ENCODE data around the gene ELAC2. TPM values are rescaled to one million over a fixed set of nuclear protein-coding genes. Genes with fewer than 3 reads are reported as not detected.

Gene ELAC2
- total and polyA plus RNA-seq, 5 donors: 28.2 to 52.0 (median 48.3) TPM

- H3K9me3 ChIP-seq (ENCODE audit: control insufficient read depth, low read length): no peaks in the 10 kb centered on the region
- intact Hi-C loops (cut with DNase I): loop anchor here in 3 of 4 donors (5.0 to 10.0 kb wide), 4 partner anchors 73 to 826 kb away; no protein-coding TSS in a partner anchor
- no peak overlapping the region for H3K27ac ChIP-seq (ENCODE audit: low read length)
- ATAC-seq: no peak
- no peaks in the 10 kb centered on the region for H3K4me1 ChIP-seq (ENCODE audit: control insufficient read depth, insufficient read depth, low read length)
- no peaks in the 10 kb centered on the region for H3K27me3 ChIP-seq (ENCODE audit: control insufficient read depth, insufficient read depth)
- no peak for DNase-seq
- WGBS: 65% methylated on average over 8 of the region's 8 CpGs
- no peak overlapping the region for H3K4me3 ChIP-seq (ENCODE audit: low read length)
Observed at GRCh38 chr17:13000561-13000960, 17.3 kb downstream of the ELAC2 start.

DNA sequence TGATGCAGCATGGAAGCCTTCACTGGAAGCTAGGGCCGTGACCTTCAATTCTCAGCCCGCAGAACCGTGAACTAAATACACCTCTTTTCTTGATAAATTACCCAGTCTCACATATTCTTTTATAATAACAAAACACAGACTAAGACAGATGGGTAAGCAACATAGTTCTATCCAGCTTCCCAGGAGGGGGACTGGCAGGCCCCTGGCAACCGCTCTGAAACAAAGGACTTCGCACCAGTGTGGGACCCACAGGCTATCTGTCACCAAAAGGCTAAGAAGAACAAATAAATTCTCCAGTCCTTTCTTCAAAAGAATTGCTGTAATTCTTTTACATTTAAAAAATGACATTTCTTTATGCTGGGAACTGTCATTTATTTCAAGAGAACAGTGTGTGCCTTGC is 19.0 kb downstream of the ELAC2 start:
- no peak for ATAC-seq
- Histone ChIP-seq H3K9me3 (ENCODE audit: control insufficient read depth, low read length) (no peaks in the 10 kb centered on the region), H3K4me1 (ENCODE audit: control insufficient read depth, insufficient read depth, low read length) (no peaks in the 10 kb centered on the region), H3K27ac (ENCODE audit: low read length) (no peak overlapping the region), H3K27me3 (ENCODE audit: control insufficient read depth, insufficient read depth) (no peaks in the 10 kb centered on the region), H3K4me3 (ENCODE audit: low read length) (no peak overlapping the region)
- WGBS: 94% methylated on average over 5 of the region's 5 CpGs
- no peak for DNase-seq
- intact Hi-C loops (cut with DNase I): loop anchor here in 1 of 4 donors (10.0 kb wide), 1 partner anchor 454 kb away; no protein-coding TSS in a partner anchor

- H3K4me3 ChIP-seq (ENCODE audit: low read length): no peak overlapping the region
- H3K27ac ChIP-seq (ENCODE audit: low read length): no peak overlapping the region
- DNase-seq (no peak), ATAC-seq (no peak)
- H3K9me3 ChIP-seq (ENCODE audit: control insufficient read depth, low read length): no peaks in the 10 kb centered on the region
- intact Hi-C loops (cut with DNase I): loop anchor here in 1 of 4 donors (10.0 kb wide), 1 partner anchor 454 kb away; no protein-coding TSS in a partner anchor
- H3K4me1 ChIP-seq (ENCODE audit: control insufficient read depth, insufficient read depth, low read length): no peaks in the 10 kb centered on the region
- 90% methylated on average over 8 of the region's 8 CpGs for WGBS
- no peaks in the 10 kb centered on the region for H3K27me3 ChIP-seq (ENCODE audit: control insufficient read depth, insufficient read depth)
Observed at GRCh38 chr17:12998461-12998860, 19.4 kb downstream of the ELAC2 start.

- Histone ChIP-seq H3K27me3 (ENCODE audit: control insufficient read depth, insufficient read depth) (no peaks in the 10 kb centered on the region), H3K27ac (ENCODE audit: low read length) (no peak overlapping the region), H3K4me3 (ENCODE audit: low read length) (no peak overlapping the region), H3K9me3 (ENCODE audit: control insufficient read depth, low read length) (no peaks in the 10 kb centered on the region), H3K4me1 (ENCODE audit: control insufficient read depth, insufficient read depth, low read length) (no peaks in the 10 kb centered on the region)
- DNase-seq: no peak
- intact Hi-C loops (cut with DNase I): loop anchor here in 1 of 4 donors (10.0 kb wide), 1 partner anchor 452 kb away; no protein-coding TSS in a partner anchor
- no peak for ATAC-seq
- WGBS: 75% methylated on average over 5 of the region's 5 CpGs
Observed at GRCh38 chr17:12996941-12997340, 20.9 kb downstream of the ELAC2 start.

DNA sequence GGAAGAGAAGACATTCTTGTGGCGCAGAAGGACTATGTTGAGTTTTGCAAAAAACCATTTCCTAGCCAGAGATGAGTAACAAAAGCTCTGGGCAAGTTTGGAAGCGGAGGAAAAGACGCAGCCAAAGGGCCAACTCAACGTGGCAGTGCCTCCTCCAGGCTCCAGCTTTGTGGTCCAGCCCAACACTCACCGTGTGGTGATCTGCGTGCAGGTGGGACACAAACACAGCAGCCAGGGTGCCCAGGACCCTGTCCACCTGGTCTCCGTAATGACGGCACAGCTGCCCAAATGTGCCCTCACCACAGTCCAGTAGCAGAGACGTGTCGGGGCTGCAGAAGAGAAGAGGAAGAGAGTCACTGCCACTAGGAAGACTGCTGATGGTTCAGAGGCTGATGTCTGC is 21.5 kb downstream of the ELAC2 start:
- intact Hi-C loops (cut with DNase I): loop anchor here in 1 of 4 donors (10.0 kb wide), 1 partner anchor 452 kb away; no protein-coding TSS in a partner anchor
- no peaks in the 10 kb centered on the region for H3K4me1 ChIP-seq (ENCODE audit: control insufficient read depth, insufficient read depth, low read length)
- ATAC-seq (no peak), DNase-seq (no peak)
- no peak overlapping the region for H3K4me3 ChIP-seq (ENCODE audit: low read length)
- 93% methylated on average over 10 of the region's 10 CpGs for WGBS
- no peaks in the 10 kb centered on the region for H3K9me3 ChIP-seq (ENCODE audit: control insufficient read depth, low read length)
- no peaks in the 10 kb centered on the region for H3K27me3 ChIP-seq (ENCODE audit: control insufficient read depth, insufficient read depth)
- no peak overlapping the region for H3K27ac ChIP-seq (ENCODE audit: low read length)

GRCh38 chr17:12995896-12996295 is 21.9 kb downstream of the ELAC2 start:
- 95% methylated on average over 19 of the region's 19 CpGs for WGBS
- H3K27ac ChIP-seq (ENCODE audit: low read length): no peak overlapping the region
- intact Hi-C loops (cut with DNase I): loop anchor here in 1 of 4 donors (10.0 kb wide), 1 partner anchor 451 kb away; no protein-coding TSS in a partner anchor
- H3K27me3 ChIP-seq (ENCODE audit: control insufficient read depth, insufficient read depth): no peaks in the 10 kb centered on the region
- no peak overlapping the region for H3K4me3 ChIP-seq (ENCODE audit: low read length)
- DNase-seq: peak in 1 of 3 donors; percentile 65
- H3K9me3 ChIP-seq (ENCODE audit: control insufficient read depth, low read length): no peaks in the 10 kb centered on the region
- no peak for ATAC-seq
- H3K4me1 ChIP-seq (ENCODE audit: control insufficient read depth, insufficient read depth, low read length): no peaks in the 10 kb centered on the region

DNA sequence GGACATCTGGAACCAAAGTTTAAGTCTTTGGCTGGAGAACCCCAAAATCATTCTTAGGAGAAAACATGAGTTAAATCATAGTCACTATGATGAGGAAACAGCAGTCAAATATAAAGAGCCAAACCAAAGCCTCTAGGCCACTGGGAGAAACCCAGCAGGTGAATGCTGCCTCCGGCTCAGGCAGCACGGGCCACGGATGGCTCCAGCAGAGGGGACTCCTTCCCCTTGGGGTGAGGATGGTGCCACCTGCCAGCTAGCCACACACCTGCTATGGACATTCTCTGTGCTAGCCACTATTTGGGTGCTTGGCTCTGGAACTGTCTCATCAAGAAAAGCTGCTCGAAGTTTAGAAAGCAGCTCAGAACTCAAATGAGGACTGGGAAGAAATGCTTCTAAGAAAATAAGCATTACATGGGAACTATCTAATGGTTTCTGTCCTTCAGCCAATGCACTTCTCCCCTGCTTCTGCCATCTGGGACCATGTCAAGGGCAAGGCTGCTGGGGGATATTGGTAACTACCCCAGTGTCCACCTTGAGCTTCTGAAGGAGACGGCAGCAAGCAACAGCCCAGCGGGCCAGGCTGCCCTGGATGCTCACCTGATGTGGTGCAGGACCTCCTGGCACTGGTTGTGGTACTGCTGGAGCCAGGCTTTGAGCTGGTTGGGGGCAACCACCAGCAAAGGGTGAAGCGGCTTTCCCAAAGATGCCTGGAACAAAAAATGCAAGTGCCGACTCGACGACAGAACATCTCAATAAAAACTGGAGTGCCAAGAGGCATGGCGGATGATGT is 22.5 kb downstream of the ELAC2 start:
- no peaks in the 10 kb centered on the region for H3K27me3 ChIP-seq (ENCODE audit: control insufficient read depth, insufficient read depth)
- H3K9me3 ChIP-seq (ENCODE audit: control insufficient read depth, low read length): no peaks in the 10 kb centered on the region
- H3K4me1 ChIP-seq (ENCODE audit: control insufficient read depth, insufficient read depth, low read length): no peaks in the 10 kb centered on the region
- 87% methylated on average over 11 of the region's 11 CpGs for WGBS
- no peak overlapping the region for H3K27ac ChIP-seq (ENCODE audit: low read length)
- intact Hi-C loops (cut with DNase I): loop anchor here in 1 of 4 donors (10.0 kb wide), 1 partner anchor 450 kb away; no protein-coding TSS in a partner anchor
- DNase-seq (no peak), ATAC-seq (no peak)
- H3K4me3 ChIP-seq (ENCODE audit: low read length): no peak overlapping the region

- no peak overlapping the region for H3K4me3 ChIP-seq (ENCODE audit: low read length)
- no peak overlapping the region for H3K27ac ChIP-seq (ENCODE audit: low read length)
- ATAC-seq (no peak), DNase-seq (no peak)
- intact Hi-C loops (cut with DNase I): loop anchor here in 1 of 4 donors (10.0 kb wide), 1 partner anchor 450 kb away; no protein-coding TSS in a partner anchor
- no peaks in the 10 kb centered on the region for H3K9me3 ChIP-seq (ENCODE audit: control insufficient read depth, low read length)
- 88% methylated on average over 19 of the region's 19 CpGs for WGBS
- no peaks in the 10 kb centered on the region for H3K4me1 ChIP-seq (ENCODE audit: control insufficient read depth, insufficient read depth, low read length)
- no peaks in the 10 kb centered on the region for H3K27me3 ChIP-seq (ENCODE audit: control insufficient read depth, insufficient read depth)
Observed at GRCh38 chr17:12994341-12995074, 23.3 kb downstream of the ELAC2 start.

DNA sequence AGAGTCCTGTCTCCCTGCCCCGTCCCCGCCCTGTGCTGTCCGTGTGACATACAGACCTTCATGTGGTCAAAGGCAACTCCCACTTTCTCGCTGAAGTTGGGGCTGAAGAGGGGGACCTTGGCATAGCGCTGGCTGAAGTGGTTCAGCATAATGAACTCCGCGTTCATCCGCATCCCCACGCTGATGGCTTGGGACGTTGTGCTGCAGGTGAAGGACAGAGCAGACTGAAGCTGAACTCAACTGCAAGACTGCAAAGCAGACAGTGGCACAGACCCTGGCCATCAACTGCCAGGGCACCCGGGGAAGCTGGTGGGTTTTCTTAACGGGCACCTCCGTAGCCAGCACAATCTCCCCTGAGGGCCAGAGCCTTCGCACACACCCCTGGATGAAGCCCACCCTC is 24.2 kb downstream of the ELAC2 start:
- 92% methylated on average over 14 of the region's 14 CpGs for WGBS
- DNase-seq: no peak
- H3K4me3 ChIP-seq (ENCODE audit: low read length): no peak overlapping the region
- no peaks in the 10 kb centered on the region for H3K4me1 ChIP-seq (ENCODE audit: control insufficient read depth, insufficient read depth, low read length)
- H3K27me3 ChIP-seq (ENCODE audit: control insufficient read depth, insufficient read depth): no peaks in the 10 kb centered on the region
- H3K9me3 ChIP-seq (ENCODE audit: control insufficient read depth, low read length): no peaks in the 10 kb centered on the region
- ATAC-seq: no peak
- no peak overlapping the region for H3K27ac ChIP-seq (ENCODE audit: low read length)
- intact Hi-C loops (cut with DNase I): loop anchor here in 1 of 4 donors (10.0 kb wide), 1 partner anchor 449 kb away; no protein-coding TSS in a partner anchor

DNA sequence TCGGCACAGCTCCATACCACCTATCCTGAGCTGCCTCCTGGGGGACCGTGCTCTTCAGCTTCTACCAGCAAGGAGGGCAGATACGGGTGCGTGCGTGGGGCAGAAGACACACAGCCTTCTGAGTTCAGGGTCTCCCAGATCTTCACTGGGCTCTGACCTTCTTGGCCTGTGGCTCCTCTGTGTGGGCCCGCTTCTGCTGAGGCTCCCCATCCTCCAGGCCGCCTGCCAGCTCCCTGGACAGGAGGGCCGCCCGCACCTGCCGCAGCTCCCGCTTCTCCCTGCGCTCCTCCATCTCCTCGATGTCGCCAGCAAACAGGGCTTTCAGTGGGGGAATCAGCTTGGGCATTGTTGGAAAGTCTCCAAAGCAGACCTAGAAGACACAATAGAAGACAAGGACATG is 25.2 kb downstream of the ELAC2 start:
- no peak for ATAC-seq
- H3K4me3 ChIP-seq (ENCODE audit: low read length): no peak overlapping the region
- no peaks in the 10 kb centered on the region for H3K4me1 ChIP-seq (ENCODE audit: control insufficient read depth, insufficient read depth, low read length)
- intact Hi-C loops (cut with DNase I): loop anchor here in 1 of 4 donors (10.0 kb wide), 1 partner anchor 448 kb away; no protein-coding TSS in a partner anchor
- WGBS: 95% methylated on average over 14 of the region's 14 CpGs
- no peak overlapping the region for H3K27ac ChIP-seq (ENCODE audit: low read length)
- H3K9me3 ChIP-seq (ENCODE audit: control insufficient read depth, low read length): no peaks in the 10 kb centered on the region
- DNase-seq: no peak
- no peaks in the 10 kb centered on the region for H3K27me3 ChIP-seq (ENCODE audit: control insufficient read depth, insufficient read depth)

GRCh38 chr17:12990926-12991325 is 26.9 kb downstream of the ELAC2 start:
- DNase-seq (no peak), ATAC-seq (no peak)
- no peak overlapping the region for H3K4me3 ChIP-seq (ENCODE audit: low read length)
- H3K27me3 ChIP-seq (ENCODE audit: control insufficient read depth, insufficient read depth): no peaks in the 10 kb centered on the region
- H3K27ac ChIP-seq (ENCODE audit: low read length): no peak overlapping the region
- H3K9me3 ChIP-seq (ENCODE audit: control insufficient read depth, low read length): no peaks in the 10 kb centered on the region
- intact Hi-C loops (cut with DNase I): loop anchor here in 1 of 4 donors (10.0 kb wide), 1 partner anchor 446 kb away; no protein-coding TSS in a partner anchor
- 95% methylated on average over 12 of the region's 12 CpGs for WGBS
- H3K4me1 ChIP-seq (ENCODE audit: control insufficient read depth, insufficient read depth, low read length): peaks cover 3% of the 10 kb centered on the region

All from right cardiac atrium (tissue), 5 donors.